ENCODE measurements around the gene CARD11. TPM values are rescaled to one million over a fixed set of nuclear protein-coding genes. Genes with fewer than 3 reads are reported as not detected.

Gene CARD11
- total RNA-seq, 1 experiment from 2014 or later, result 79.2 TPM

DNA sequence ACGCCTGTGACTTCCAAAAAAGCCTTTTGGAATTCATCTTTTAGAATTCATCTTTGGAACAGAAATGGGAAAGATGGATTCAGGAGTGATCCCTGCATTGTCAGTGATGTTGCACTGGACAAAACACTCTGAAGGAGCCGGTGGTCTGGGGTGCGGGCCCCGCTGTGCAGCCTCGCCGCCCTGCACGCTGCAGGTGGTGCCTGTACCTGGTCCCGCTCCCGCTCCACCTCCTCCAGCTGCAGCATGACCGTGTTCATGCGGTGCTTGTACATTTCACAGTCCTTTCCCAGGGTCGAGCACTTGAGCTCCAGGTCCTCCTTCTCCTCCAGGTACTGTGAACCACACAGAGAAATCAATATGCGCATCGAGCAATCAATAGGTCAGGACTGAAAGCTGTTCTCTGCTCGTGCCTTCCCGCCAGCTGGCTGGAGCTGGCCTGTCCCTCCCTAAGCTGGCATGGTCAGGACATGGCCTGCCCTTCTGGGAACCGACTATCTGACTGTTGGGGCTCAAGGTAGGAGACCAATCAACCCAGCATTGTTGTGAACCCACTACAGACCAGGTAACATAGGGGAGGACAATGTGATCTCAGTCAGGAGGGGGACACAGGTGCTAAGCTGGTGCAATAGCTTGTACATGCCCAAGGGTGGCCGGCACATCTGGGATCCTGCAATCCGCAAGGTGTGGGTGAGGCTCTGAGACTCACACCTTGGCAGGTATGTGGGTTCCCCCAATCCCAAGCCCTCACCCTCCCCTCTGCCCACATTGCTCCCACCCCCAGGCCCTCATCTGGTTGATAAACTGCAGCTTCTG lies 105.8 kb downstream of the CARD11 start:
- Mint-ChIP-seq H3K36me3 (ENCODE audit: insufficient read depth, unreplicated experiment) (peaks cover 16% of the 10 kb centered on the region), H3K27ac (ENCODE audit: unreplicated experiment) (no peak overlapping the region), H3K27me3 (ENCODE audit: unreplicated experiment) (no peaks in the 10 kb centered on the region), H3K4me1 (ENCODE audit: low read depth, unreplicated experiment) (peaks cover 17% of the 10 kb centered on the region), H3K9me3 (ENCODE audit: low read depth, unreplicated experiment) (no peaks in the 10 kb centered on the region), H3K4me3 (ENCODE audit: low read depth, unreplicated experiment) (no peak overlapping the region)
- DNase-seq, result no peak
- CTCF ChIA-PET, result interaction anchor here (1.3 kb wide), 1 partner anchor 17 kb away, joined by 3 read pairs; no protein-coding TSS in a partner anchor
- TF ChIP-seq, protein P1, sequence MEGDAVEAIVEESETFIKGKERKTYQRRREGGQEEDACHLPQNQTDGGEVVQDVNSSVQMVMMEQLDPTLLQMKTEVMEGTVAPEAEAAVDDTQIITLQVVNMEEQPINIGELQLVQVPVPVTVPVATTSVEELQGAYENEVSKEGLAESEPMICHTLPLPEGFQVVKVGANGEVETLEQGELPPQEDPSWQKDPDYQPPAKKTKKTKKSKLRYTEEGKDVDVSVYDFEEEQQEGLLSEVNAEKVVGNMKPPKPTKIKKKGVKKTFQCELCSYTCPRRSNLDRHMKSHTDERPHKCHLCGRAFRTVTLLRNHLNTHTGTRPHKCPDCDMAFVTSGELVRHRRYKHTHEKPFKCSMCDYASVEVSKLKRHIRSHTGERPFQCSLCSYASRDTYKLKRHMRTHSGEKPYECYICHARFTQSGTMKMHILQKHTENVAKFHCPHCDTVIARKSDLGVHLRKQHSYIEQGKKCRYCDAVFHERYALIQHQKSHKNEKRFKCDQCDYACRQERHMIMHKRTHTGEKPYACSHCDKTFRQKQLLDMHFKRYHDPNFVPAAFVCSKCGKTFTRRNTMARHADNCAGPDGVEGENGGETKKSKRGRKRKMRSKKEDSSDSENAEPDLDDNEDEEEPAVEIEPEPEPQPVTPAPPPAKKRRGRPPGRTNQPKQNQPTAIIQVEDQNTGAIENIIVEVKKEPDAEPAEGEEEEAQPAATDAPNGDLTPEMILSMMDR (IDR thresholded peaks at IDR 0.05; ENCODE audit: unreplicated experiment), result no peak
- intact Hi-C loops (cut with micrococcal nuclease; ENCODE audit: unreplicated experiment), result no loop called here
- no TSS peak for BruUV-seq (replicated peaks)

- Mint-ChIP-seq H3K27me3 (ENCODE audit: unreplicated experiment) (no peaks in the 10 kb centered on the region), H3K4me1 (ENCODE audit: low read depth, unreplicated experiment) (peaks cover 17% of the 10 kb centered on the region), H3K27ac (ENCODE audit: unreplicated experiment) (no peak overlapping the region), H3K9me3 (ENCODE audit: low read depth, unreplicated experiment) (no peaks in the 10 kb centered on the region), H3K4me3 (ENCODE audit: low read depth, unreplicated experiment) (no peak overlapping the region), H3K36me3 (ENCODE audit: insufficient read depth, unreplicated experiment) (peaks cover 24% of the 10 kb centered on the region)
- no peak for DNase-seq
- CTCF ChIA-PET, result interaction anchor here (1.3 kb wide), 1 partner anchor 16 kb away, joined by 3 read pairs; no protein-coding TSS in a partner anchor
- BruUV-seq (replicated peaks), result no TSS peak
- intact Hi-C loops (cut with micrococcal nuclease; ENCODE audit: unreplicated experiment), result no loop called here
- TF ChIP-seq, protein P1 (IDR thresholded peaks at IDR 0.05; ENCODE audit: unreplicated experiment), result no peak
Measured at GRCh38 chr7:2936891-2937580, 106.6 kb downstream of the CARD11 start.

DNA sequence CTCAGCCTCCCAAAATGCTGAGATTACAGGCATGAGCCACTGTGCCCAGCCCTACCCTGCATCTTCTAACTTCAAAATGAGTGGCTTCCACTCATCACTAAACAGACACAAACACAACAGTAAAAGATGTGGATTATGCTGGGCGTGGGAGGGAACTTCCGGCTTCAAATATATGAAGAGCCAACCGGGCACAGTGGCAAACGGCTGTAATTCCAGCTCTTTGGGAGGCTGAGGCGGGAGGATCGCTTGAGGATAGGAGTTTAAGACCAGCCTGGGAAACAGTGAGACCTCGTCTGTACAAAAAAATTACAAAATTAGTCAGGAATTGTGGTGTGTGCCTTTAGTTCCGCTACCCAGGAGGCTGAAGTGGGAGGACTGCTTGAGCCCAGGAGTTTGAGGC lies 107.4 kb downstream of the CARD11 start:
- intact Hi-C loops (cut with micrococcal nuclease; ENCODE audit: unreplicated experiment), result no loop called here
- BruUV-seq (replicated peaks), result no TSS peak
- H3K4me3 Mint-ChIP-seq (ENCODE audit: low read depth, unreplicated experiment), result no peak overlapping the region
- H3K36me3 Mint-ChIP-seq (ENCODE audit: insufficient read depth, unreplicated experiment), result peaks cover 32% of the 10 kb centered on the region
- DNase-seq, result no peak
- H3K9me3 Mint-ChIP-seq (ENCODE audit: low read depth, unreplicated experiment), result no peaks in the 10 kb centered on the region
- CTCF ChIA-PET, result no interaction called here
- H3K27ac Mint-ChIP-seq (ENCODE audit: unreplicated experiment), result no peak overlapping the region
- peaks cover 17% of the 10 kb centered on the region for H3K4me1 Mint-ChIP-seq (ENCODE audit: low read depth, unreplicated experiment)
- H3K27me3 Mint-ChIP-seq (ENCODE audit: unreplicated experiment), result no peaks in the 10 kb centered on the region
- TF ChIP-seq, protein P1 (IDR thresholded peaks at IDR 0.05; ENCODE audit: unreplicated experiment), result no peak

DNA sequence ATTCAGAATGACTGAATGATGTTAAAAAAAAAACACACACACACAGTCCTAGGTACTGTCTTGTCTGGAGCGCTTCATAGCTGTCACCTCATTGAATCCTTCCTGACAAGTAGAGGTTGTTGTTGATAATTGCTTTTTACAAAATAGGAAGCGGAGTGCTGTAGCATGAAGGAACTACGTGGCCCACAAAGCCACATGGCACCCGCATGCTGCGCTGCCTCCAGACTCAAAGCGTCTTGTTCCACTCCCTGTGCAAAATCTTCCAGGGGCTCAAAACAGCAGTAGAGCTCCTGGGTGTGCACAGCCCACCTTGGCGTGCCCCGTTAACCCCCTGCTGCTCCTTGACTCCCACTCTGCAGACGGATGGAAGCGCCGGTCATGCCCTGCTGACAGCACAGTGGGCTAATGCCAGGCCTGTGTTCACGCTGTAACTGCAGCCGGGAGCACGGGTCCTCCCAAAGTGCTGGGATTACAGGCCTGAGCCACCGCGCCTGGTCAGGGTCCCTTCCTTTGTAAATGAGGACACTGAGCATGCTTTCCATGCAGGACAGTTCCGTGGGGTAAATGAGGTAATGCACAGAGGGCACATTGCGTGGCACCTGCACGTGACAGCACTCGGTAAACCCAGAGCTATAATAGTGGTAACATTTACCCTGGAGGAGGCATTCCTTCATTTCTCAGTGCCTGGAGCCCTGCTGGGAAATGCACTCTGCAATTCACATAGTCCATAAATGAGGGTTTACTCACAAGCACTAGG lies 108.5 kb downstream of the CARD11 start:
- intact Hi-C loops (cut with micrococcal nuclease; ENCODE audit: unreplicated experiment), result no loop called here
- H3K4me1 Mint-ChIP-seq (ENCODE audit: low read depth, unreplicated experiment), result peaks cover 17% of the 10 kb centered on the region
- no peaks in the 10 kb centered on the region for H3K9me3 Mint-ChIP-seq (ENCODE audit: low read depth, unreplicated experiment)
- TF ChIP-seq, protein P1 (IDR thresholded peaks at IDR 0.05; ENCODE audit: unreplicated experiment), result no peak
- H3K4me3 Mint-ChIP-seq (ENCODE audit: low read depth, unreplicated experiment), result no peak overlapping the region
- no peaks in the 10 kb centered on the region for H3K27me3 Mint-ChIP-seq (ENCODE audit: unreplicated experiment)
- H3K36me3 Mint-ChIP-seq (ENCODE audit: insufficient read depth, unreplicated experiment), result peaks cover 39% of the 10 kb centered on the region
- no peak for DNase-seq
- no TSS peak for BruUV-seq (replicated peaks)
- no peak overlapping the region for H3K27ac Mint-ChIP-seq (ENCODE audit: unreplicated experiment)
- CTCF ChIA-PET, result no interaction called here
